B cell (primary cell): ENCODE data around the gene ZMIZ1.

Experiments used
- CTCF ChIP-seq: fragments of 200-600 bp; IDR thresholded peaks from one replicate; pipeline ENCODE4 v1.8.0; 2022; ENCODE audit warnings: antibody characterized with exemption, mild to moderate bottlenecking
- EZH2 ChIP-seq: IDR thresholded peaks from 2 replicates; pipeline ENCODE4 v1.6.1; 2012; ENCODE audit warnings: borderline replicate concordance, low read depth, mild to moderate bottlenecking, moderate library complexity, low read length; ENCODE audit not compliant: insufficient read depth, poor library complexity, severe bottlenecking

- TF ChIP-seq CTCF (no peak), EZH2 (no peak)
Observed at GRCh38 chr10:79321494-79321882, 252.7 kb downstream of the ZMIZ1 start.
